AG09319 (cell line): ENCODE measurements around the gene CST11.

Experiments used
- DNase-seq: peaks from one replicate; pipeline ENCODE4 v3.0.0-alpha.2; 2010; ENCODE audit warnings: low read depth; ENCODE audit errors: extremely low read depth
- CTCF ChIP-seq: IDR thresholded peaks from 2 replicates; pipeline ENCODE4 v1.5.1; 2011; ENCODE audit warnings: low read depth, mild to moderate bottlenecking, inconsistent platforms, low read length, moderate library complexity

Gene CST11

GRCh38 chr20:23451956-23452487 is 654 bp downstream of the CST11 start:
- TF ChIP-seq CTCF: no peak

GRCh38 chr20:23450877-23451276 is 1.8 kb downstream of the CST11 start:
- TF ChIP-seq CTCF: no peak
- DNase-seq: no peak

More at GRCh38 chr20:23451956-23452487, 654 bp downstream of the CST11 start:
- DNase-seq: no peak

- TF ChIP-seq CTCF: no peak
- no peak for DNase-seq
Observed at GRCh38 chr20:23449421-23449820, 3.3 kb downstream of the CST11 start.

- no peak for TF ChIP-seq CTCF
- DNase-seq: no peak
Observed at GRCh38 chr20:23448167-23448566, 4.5 kb downstream of the CST11 start.

GRCh38 chr20:23446505-23446904 is 6.2 kb downstream of the CST11 start:
- TF ChIP-seq CTCF: peak; percentile 47
- DNase-seq: no peak

- peak; percentile 7 for DNase-seq
- no peak for TF ChIP-seq CTCF
Observed at GRCh38 chr20:23445596-23446217, 7.0 kb downstream of the CST11 start.

GRCh38 chr20:23444859-23445258 is 7.8 kb downstream of the CST11 start:
- no peak for DNase-seq
- no peak for TF ChIP-seq CTCF
